Chondrocyte (in vitro differentiated cells): Measurements from ENCODE around the gene HCK. TPM values are rescaled to one million over a fixed set of nuclear protein-coding genes. Genes with fewer than 3 reads are reported as not detected.

Source experiments
- DNase-seq: peaks from one replicate; pipeline ENCODE4 v3.0.0; 2021; ENCODE audit warnings: mixed read lengths, low spot score
- H3K27ac Mint-ChIP-seq: one replicate; pipeline ENCODE4 v1.8.0; 2021; ENCODE audit warnings: mild to moderate bottlenecking, moderate library complexity, mixed read lengths; ENCODE audit not compliant: unreplicated experiment
- H3K27me3 Mint-ChIP-seq: 2 replicates; pipeline ENCODE4 v1.8.0; 2021; ENCODE audit warnings: low read depth, mixed read lengths
- H3K36me3 Mint-ChIP-seq: 2 replicates; pipeline ENCODE4 v1.8.0; 2021; ENCODE audit warnings: low read depth, mixed read lengths
- H3K4me1 Mint-ChIP-seq: 2 replicates; pipeline ENCODE4 v1.8.0; 2021; ENCODE audit warnings: low read depth, mild to moderate bottlenecking, mixed read lengths
- H3K4me3 Mint-ChIP-seq: one replicate; pipeline ENCODE4 v1.8.0; 2021; ENCODE audit warnings: mild to moderate bottlenecking, moderate library complexity, mixed read lengths; ENCODE audit not compliant: unreplicated experiment
- H3K9me3 Mint-ChIP-seq: 2 replicates; pipeline ENCODE4 v1.8.0; 2021; ENCODE audit warnings: low read depth, mixed read lengths
- CTCF ChIP-seq: fragments of 200-600 bp; sonication (generic); IDR thresholded peaks from 2 replicates; pipeline ENCODE4 v1.5.0; 2021; ENCODE audit warnings: antibody characterized with exemption, mild to moderate bottlenecking, moderate library complexity
- total RNA-seq: library from RNA; stranded (reverse); gene quantifications from 3 replicates; pipeline ENCODE4 v1.2.1, GENCODE V29; 2021

The HCK gene
- total RNA-seq, 1 donor from 2014 or later = not detected

GRCh38 chr20:32007787-32008616 is 44.0 kb upstream of the HCK start:
- no peaks in the 10 kb centered on the region for H3K36me3 Mint-ChIP-seq
- no peak overlapping the region for H3K4me3 Mint-ChIP-seq
- no peak overlapping the region for H3K27ac Mint-ChIP-seq
- peak; percentile 22 for DNase-seq
- H3K27me3 Mint-ChIP-seq = peaks cover 16% of the 10 kb centered on the region
- TF ChIP-seq CTCF = no peak
- peaks cover 11% of the 10 kb centered on the region for H3K4me1 Mint-ChIP-seq
- no peaks in the 10 kb centered on the region for H3K9me3 Mint-ChIP-seq

- Mint-ChIP-seq H3K9me3 (no peaks in the 10 kb centered on the region), H3K27ac (no peak overlapping the region), H3K4me3 (no peak overlapping the region), H3K27me3 (peaks cover 19% of the 10 kb centered on the region), H3K36me3 (no peaks in the 10 kb centered on the region), H3K4me1 (peaks cover 11% of the 10 kb centered on the region)
- no peak for DNase-seq
- no peak for TF ChIP-seq CTCF
Measured at GRCh38 chr20:32009564-32009963, 42.5 kb upstream of the HCK start.

GRCh38 chr20:32010101-32010500 is 41.9 kb upstream of the HCK start, which contains the start of gene CCM2L:
TSS of gene CCM2L (plus strand) at chr20:32010438. CDS start at chr20:32010455, 17 bp downstream.
- Mint-ChIP-seq H3K4me1 (peaks cover 11% of the 10 kb centered on the region), H3K27me3 (peaks cover 24% of the 10 kb centered on the region), H3K27ac (no peak within 1 kb of the TSS), H3K36me3 (no peaks in the 10 kb centered on the region), H3K4me3 (no peak within 1 kb of the TSS), H3K9me3 (no peaks in the 10 kb centered on the region)
- DNase-seq = no peak
- TF ChIP-seq CTCF = no peak

GRCh38 chr20:32010666-32011065 is 41.4 kb upstream of the HCK start:
- Mint-ChIP-seq H3K4me3 (no peak overlapping the region), H3K27ac (no peak overlapping the region), H3K9me3 (no peaks in the 10 kb centered on the region), H3K27me3 (peaks cover 30% of the 10 kb centered on the region), H3K4me1 (peaks cover 11% of the 10 kb centered on the region), H3K36me3 (no peaks in the 10 kb centered on the region)
- DNase-seq = peak; percentile 38
- no peak for TF ChIP-seq CTCF

- DNase-seq = peak; percentile 15
- no peak for TF ChIP-seq CTCF
- Mint-ChIP-seq H3K4me3 (no peak overlapping the region), H3K36me3 (no peaks in the 10 kb centered on the region), H3K27me3 (peaks cover 39% of the 10 kb centered on the region), H3K27ac (no peak overlapping the region), H3K4me1 (peaks cover 8% of the 10 kb centered on the region), H3K9me3 (no peaks in the 10 kb centered on the region)
Measured at GRCh38 chr20:32012159-32012688, 39.8 kb upstream of the HCK start.
